Activated CD4-positive, alpha-beta memory T cell treated with anti-CD3 and anti-CD28 coated beads, Interleukin-2, amount 10 ng/mL, durations not matched to agents 7 days and 5 days (primary cell): ENCODE measurements around the gene VTI1A. TPM values are rescaled to one million over a fixed set of nuclear protein-coding genes. Genes with fewer than 3 reads are reported as not detected.

Experiments
- CTCF ChIA-PET: fragments of 350-600 bp; sonication (Branson Sonifier 250); formaldehyde crosslinking; loops from one replicate; lab custom pipeline; 2021; ENCODE audit warnings: antibody characterized with exemption, inconsistent platforms; lab: Charles Lee
- POLR2A ChIA-PET: fragments of 350-600 bp; sonication (Branson Sonifier 250); formaldehyde crosslinking; loops from one replicate; lab custom pipeline; 2021; ENCODE audit warnings: antibody characterized with exemption; lab: Charles Lee
- DNase-seq: peaks from one replicate; pipeline ENCODE4 v3.0.0-alpha.2; 2020
- H3K27ac Mint-ChIP-seq: one replicate; pipeline ENCODE4 v1.8.0; 2021; ENCODE audit warnings: mild to moderate bottlenecking, mixed read lengths
- H3K27me3 Mint-ChIP-seq: one replicate; pipeline ENCODE4 v1.8.0; 2021; ENCODE audit warnings: mixed read lengths
- H3K36me3 Mint-ChIP-seq: one replicate; pipeline ENCODE4 v1.8.0; 2021; ENCODE audit warnings: low read depth, mixed read lengths
- H3K4me1 Mint-ChIP-seq: one replicate; pipeline ENCODE4 v1.8.0; 2021; ENCODE audit warnings: mixed read lengths
- H3K4me3 Mint-ChIP-seq: one replicate; pipeline ENCODE4 v1.8.0; 2021; ENCODE audit warnings: mild to moderate bottlenecking, mixed read lengths
- H3K9me3 Mint-ChIP-seq: one replicate; pipeline ENCODE4 v1.8.0; 2021; ENCODE audit warnings: mixed read lengths
- total RNA-seq, 2 experiments: library from RNA; stranded (reverse); gene quantifications; one replicate each; pipeline ENCODE4 v1.2.3, GENCODE V29; 2021

Gene VTI1A
- total RNA-seq, 2 experiments from 2014 or later = 32.9 to 37.3 TPM

- no peaks in the 10 kb centered on the region for H3K27me3 Mint-ChIP-seq
These were observed 202.2 kb downstream of the VTI1A start for GRCh38 chr10:112649006-112649821.

GRCh38 chr10:112649822-112650152, 202.8 kb downstream of the VTI1A start:
- no peaks in the 10 kb centered on the region for H3K27me3 Mint-ChIP-seq
- ChIA-PET POLR2A (no interaction called here), CTCF (no interaction called here)
- H3K36me3 Mint-ChIP-seq = no peaks in the 10 kb centered on the region
- no peak overlapping the region for H3K27ac Mint-ChIP-seq
- DNase-seq = no peak
- H3K4me1 Mint-ChIP-seq = no peaks in the 10 kb centered on the region
- H3K9me3 Mint-ChIP-seq = no peaks in the 10 kb centered on the region
- H3K4me3 Mint-ChIP-seq = no peak overlapping the region

More at GRCh38 chr10:112649006-112649821, 202.2 kb downstream of the VTI1A start:
- DNase-seq = no peak
- Mint-ChIP-seq H3K36me3 (no peaks in the 10 kb centered on the region), H3K4me3 (no peak overlapping the region), H3K9me3 (no peaks in the 10 kb centered on the region), H3K27ac (no peak overlapping the region), H3K4me1 (no peaks in the 10 kb centered on the region)
- CTCF ChIA-PET = no interaction called here
- POLR2A ChIA-PET = no interaction called here

- no peak for DNase-seq
- no peaks in the 10 kb centered on the region for H3K4me1 Mint-ChIP-seq
- H3K4me3 Mint-ChIP-seq = no peak overlapping the region
- no peaks in the 10 kb centered on the region for H3K9me3 Mint-ChIP-seq
- H3K27me3 Mint-ChIP-seq = no peaks in the 10 kb centered on the region
- POLR2A ChIA-PET = no interaction called here
- H3K27ac Mint-ChIP-seq = no peak overlapping the region
- CTCF ChIA-PET = no interaction called here
- no peaks in the 10 kb centered on the region for H3K36me3 Mint-ChIP-seq
These were observed 203.6 kb downstream of the VTI1A start for GRCh38 chr10:112650588-112651030.

GRCh38 chr10:112653215-112653614, 206.2 kb downstream of the VTI1A start:
- Mint-ChIP-seq H3K4me1 (no peaks in the 10 kb centered on the region), H3K27me3 (no peaks in the 10 kb centered on the region), H3K36me3 (no peaks in the 10 kb centered on the region), H3K27ac (no peak overlapping the region), H3K9me3 (no peaks in the 10 kb centered on the region), H3K4me3 (no peak overlapping the region)
- CTCF ChIA-PET = no interaction called here
- no peak for DNase-seq
- POLR2A ChIA-PET = no interaction called here

GRCh38 chr10:112653851-112654250, 206.8 kb downstream of the VTI1A start:
- Mint-ChIP-seq H3K27me3 (no peaks in the 10 kb centered on the region), H3K4me3 (no peak overlapping the region), H3K27ac (no peak overlapping the region), H3K4me1 (no peaks in the 10 kb centered on the region), H3K36me3 (no peaks in the 10 kb centered on the region), H3K9me3 (no peaks in the 10 kb centered on the region)
- POLR2A ChIA-PET = no interaction called here
- no peak for DNase-seq
- CTCF ChIA-PET = no interaction called here

GRCh38 chr10:112654794-112655193, 207.8 kb downstream of the VTI1A start:
- DNase-seq = no peak
- H3K4me1 Mint-ChIP-seq = no peaks in the 10 kb centered on the region
- ChIA-PET CTCF (interaction anchor here (1.0 kb wide), 1 partner anchor 909 kb away, joined by 3 read pairs; no protein-coding TSS in a partner anchor), POLR2A (no interaction called here)
- H3K36me3 Mint-ChIP-seq = no peaks in the 10 kb centered on the region
- no peak overlapping the region for H3K4me3 Mint-ChIP-seq
- no peaks in the 10 kb centered on the region for H3K9me3 Mint-ChIP-seq
- H3K27ac Mint-ChIP-seq = no peak overlapping the region
- no peaks in the 10 kb centered on the region for H3K27me3 Mint-ChIP-seq

GRCh38 chr10:112655722-112656121, 208.7 kb downstream of the VTI1A start:
- H3K4me3 Mint-ChIP-seq = no peak overlapping the region
- ChIA-PET CTCF (interaction anchor here (1.0 kb wide), 1 partner anchor 908 kb away, joined by 3 read pairs; no protein-coding TSS in a partner anchor), POLR2A (no interaction called here)
- no peaks in the 10 kb centered on the region for H3K9me3 Mint-ChIP-seq
- no peaks in the 10 kb centered on the region for H3K36me3 Mint-ChIP-seq
- H3K4me1 Mint-ChIP-seq = no peaks in the 10 kb centered on the region
- H3K27me3 Mint-ChIP-seq = no peaks in the 10 kb centered on the region
- no peak overlapping the region for H3K27ac Mint-ChIP-seq
- DNase-seq = no peak

GRCh38 chr10:112658465-112658864, 211.4 kb downstream of the VTI1A start:
- no peak overlapping the region for H3K27ac Mint-ChIP-seq
- H3K27me3 Mint-ChIP-seq = no peaks in the 10 kb centered on the region
- CTCF ChIA-PET = no interaction called here
- POLR2A ChIA-PET = no interaction called here
- H3K4me3 Mint-ChIP-seq = no peak overlapping the region
- H3K4me1 Mint-ChIP-seq = no peaks in the 10 kb centered on the region
- no peak for DNase-seq
- H3K36me3 Mint-ChIP-seq = no peaks in the 10 kb centered on the region
- no peaks in the 10 kb centered on the region for H3K9me3 Mint-ChIP-seq

- no peak for DNase-seq
- Mint-ChIP-seq H3K9me3 (no peaks in the 10 kb centered on the region), H3K4me3 (no peak overlapping the region), H3K36me3 (no peaks in the 10 kb centered on the region), H3K27ac (no peak overlapping the region), H3K4me1 (no peaks in the 10 kb centered on the region), H3K27me3 (no peaks in the 10 kb centered on the region)
- ChIA-PET CTCF (no interaction called here), POLR2A (no interaction called here)
These were observed 212.1 kb downstream of the VTI1A start for GRCh38 chr10:112658900-112659638.

GRCh38 chr10:112663234-112664125, 216.5 kb downstream of the VTI1A start:
- H3K4me3 Mint-ChIP-seq = no peak overlapping the region
- no peak overlapping the region for H3K27ac Mint-ChIP-seq
- ChIA-PET POLR2A (no interaction called here), CTCF (no interaction called here)
- DNase-seq = no peak
- H3K4me1 Mint-ChIP-seq = no peaks in the 10 kb centered on the region
- H3K9me3 Mint-ChIP-seq = no peaks in the 10 kb centered on the region
- no peaks in the 10 kb centered on the region for H3K36me3 Mint-ChIP-seq
- H3K27me3 Mint-ChIP-seq = no peaks in the 10 kb centered on the region

GRCh38 chr10:112666094-112666493, 219.1 kb downstream of the VTI1A start:
- no peak for DNase-seq
- Mint-ChIP-seq H3K27me3 (no peaks in the 10 kb centered on the region), H3K9me3 (no peaks in the 10 kb centered on the region), H3K27ac (no peak overlapping the region), H3K4me3 (no peak overlapping the region), H3K36me3 (peaks cover 5% of the 10 kb centered on the region), H3K4me1 (no peaks in the 10 kb centered on the region)
- ChIA-PET POLR2A (no interaction called here), CTCF (no interaction called here)

- CTCF ChIA-PET = no interaction called here
- H3K27ac Mint-ChIP-seq = no peak overlapping the region
- H3K4me1 Mint-ChIP-seq = no peaks in the 10 kb centered on the region
- H3K36me3 Mint-ChIP-seq = peaks cover 8% of the 10 kb centered on the region
- POLR2A ChIA-PET = no interaction called here
- DNase-seq = no peak
- H3K4me3 Mint-ChIP-seq = no peak overlapping the region
- no peaks in the 10 kb centered on the region for H3K9me3 Mint-ChIP-seq
- H3K27me3 Mint-ChIP-seq = no peaks in the 10 kb centered on the region
These were observed 223.0 kb downstream of the VTI1A start for GRCh38 chr10:112669989-112670388.

GRCh38 chr10:112671743-112672142, 224.7 kb downstream of the VTI1A start:
- no peaks in the 10 kb centered on the region for H3K9me3 Mint-ChIP-seq
- POLR2A ChIA-PET = no interaction called here
- CTCF ChIA-PET = no interaction called here
- no peak overlapping the region for H3K4me3 Mint-ChIP-seq
- no peak overlapping the region for H3K27ac Mint-ChIP-seq
- H3K27me3 Mint-ChIP-seq = no peaks in the 10 kb centered on the region
- no peaks in the 10 kb centered on the region for H3K4me1 Mint-ChIP-seq
- H3K36me3 Mint-ChIP-seq = peaks cover 8% of the 10 kb centered on the region
- no peak for DNase-seq
